Upper lobe of left lung (tissue), 6 donors: ENCODE data around the gene ERC1. TPM values are rescaled to one million over a fixed set of nuclear protein-coding genes. Genes with fewer than 3 reads are reported as not detected.
A peak's percentile ranks its signal among the peaks of the same experiment; 100 is the strongest.

Experiments used
- ATAC-seq, 2 donors: fragments of 200-7000 bp; cut with Tn5 transposase; one replicate each; pipeline ENCODE4 v1.9.1; 2022; ENCODE audit warnings: mild to moderate bottlenecking in 2 of 2, moderate library complexity in 2 of 2; ENCODE audit not compliant: low FRiP score in 2 of 2
- DNase-seq, 2 donors: peaks; one replicate each; pipeline ENCODE4 v3.0.0-alpha.2; 2019 to 2020
- H3K27ac ChIP-seq, 4 donors: fragments of 200-600 bp; sonication (generic); one replicate each; pipeline ENCODE4 v1.5.1; 2016 to 2019
- H3K27me3 ChIP-seq, 4 donors: fragments of 200-600 bp; sonication (generic); one replicate each; pipeline ENCODE4 v1.5.1; 2017 to 2019
- H3K36me3 ChIP-seq, 4 donors: fragments of 200-600 bp; sonication (generic); one replicate each; pipeline ENCODE4 v1.5.1; 2016 to 2019
- H3K4me1 ChIP-seq, 4 donors: fragments of 200-600 bp; sonication (generic); one replicate each; pipeline ENCODE4 v1.5.1; 2018 to 2019
- H3K4me3 ChIP-seq, 4 donors: fragments of 200-600 bp; sonication (generic); one replicate each; pipeline ENCODE4 v1.5.1; 2017 to 2019; ENCODE audit warnings: mild to moderate bottlenecking in 2 of 4, moderate library complexity in 1 of 4
- H3K9me3 ChIP-seq, 4 donors: fragments of 200-600 bp; sonication (generic); one replicate each; pipeline ENCODE4 v1.5.1; 2018 to 2019
- CTCF ChIP-seq, 6 experiments: fragments of 450-650 bp in 4 of 6; fragments of 200-600 bp in 2 of 6; sonication (generic) in 2 of 6; IDR thresholded peaks; one replicate each; pipeline ENCODE4 v1.5.1; 2016 to 2019; ENCODE audit warnings: antibody characterized with exemption in 6 of 6
- EP300 ChIP-seq, 4 donors: sonication (generic); formaldehyde crosslinking; IDR thresholded peaks; one replicate each; pipeline ENCODE4 v1.5.1; 2017; ENCODE audit warnings: antibody characterized with exemption in 4 of 4, control low read depth in 2 of 4
- POLR2A ChIP-seq, 4 donors: fragments of 450-650 bp; IDR thresholded peaks; one replicate each; pipeline ENCODE4 v1.5.1; 2016 to 2017; ENCODE audit warnings: antibody characterized with exemption in 4 of 4, mild to moderate bottlenecking in 2 of 4
- POLR2AphosphoS5 ChIP-seq, 2 donors: sonication (generic); formaldehyde crosslinking; IDR thresholded peaks; one replicate each; pipeline ENCODE4 v1.5.1; 2017; ENCODE audit warnings: antibody characterized with exemption in 2 of 2
- WGBS, 2 donors: methylation state at CpG; one replicate each; pipeline ENCODE4 v1.1.5; 2017 to 2018; 5-methylcytosine and 5-hydroxymethylcytosine counted together
- total RNA-seq, 6 donors: library from RNA; depleted of rRNA in 4 of 6; stranded (reverse); fragments of >200 nt in 4 of 6; gene quantifications; one replicate each; pipeline versions ENCODE4 v1.1.0 to v1.2.1, GENCODE V29; 2016 to 2021
- donor health status: DM: no; HTN: no; CAD: no; lungs with moderate emphysema.
- donor health status: DM: no; HTN: yes; CAD: no; lungs with severe emphysema.

The ERC1 gene
- total RNA-seq, 6 donors from 2014 or later: 37.7 to 158 (median 60.1) TPM

DNA sequence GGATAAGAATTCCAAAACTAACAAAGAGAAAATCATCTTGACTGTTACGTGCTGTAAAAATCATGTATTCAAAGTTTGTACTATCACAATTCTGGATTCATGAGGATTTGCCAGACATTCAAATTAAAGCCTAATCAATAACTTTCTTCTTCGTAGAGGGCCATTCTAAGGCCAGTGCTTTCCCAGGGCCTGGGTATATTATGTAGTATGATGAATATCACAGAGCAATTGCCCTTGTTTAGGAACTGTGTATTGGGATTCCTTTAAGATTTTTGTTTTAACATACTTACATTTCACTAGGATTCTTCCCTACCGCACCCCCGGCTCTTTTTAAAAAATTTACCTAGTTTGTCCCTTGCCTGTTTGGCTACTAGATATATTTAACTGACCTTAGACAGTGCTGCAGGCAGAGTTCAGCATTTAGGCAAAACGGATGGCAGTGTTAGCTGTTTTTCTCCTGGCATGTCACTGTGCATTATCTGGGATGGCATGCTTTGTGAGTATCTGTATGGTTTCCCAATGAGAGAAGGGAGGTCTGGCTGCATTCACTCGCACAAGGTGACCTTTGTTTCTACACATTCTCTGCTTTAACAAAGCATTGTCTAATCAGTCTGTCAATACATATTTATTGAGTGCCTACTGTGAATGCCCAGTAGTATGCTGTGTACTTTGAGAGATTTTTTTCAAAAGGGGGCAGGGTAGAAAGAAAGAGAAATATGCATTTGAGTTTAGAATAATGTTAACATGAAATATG, 63.3 kb downstream of the ERC1 start:
- ATAC-seq: no peak
- TF ChIP-seq EP300 (IDR thresholded peaks at IDR 0.05) (no peak), CTCF (IDR thresholded peaks at IDR 0.05) (no peak), POLR2AphosphoS5 (IDR thresholded peaks at IDR 0.05) (no peak), POLR2A (IDR thresholded peaks at IDR 0.05) (no peak)
- no peaks in the 10 kb centered on the region for H3K36me3 ChIP-seq
- peaks cover 12 to 23% (median 16%) of the 10 kb centered on the region in 4 donors for H3K4me1 ChIP-seq
- H3K9me3 ChIP-seq: peaks cover 0 to 9% (median 6%) of the 10 kb centered on the region in 4 donors
- DNase-seq: no peak
- H3K4me3 ChIP-seq: no peak overlapping the region
- H3K27me3 ChIP-seq: no peaks in the 10 kb centered on the region
- H3K27ac ChIP-seq: peak overlapping the region in 1 of 4 donors; percentile 17
- 69 to 72% methylated on average over 6 of the region's 6 CpGs for WGBS, 2 donors

DNA sequence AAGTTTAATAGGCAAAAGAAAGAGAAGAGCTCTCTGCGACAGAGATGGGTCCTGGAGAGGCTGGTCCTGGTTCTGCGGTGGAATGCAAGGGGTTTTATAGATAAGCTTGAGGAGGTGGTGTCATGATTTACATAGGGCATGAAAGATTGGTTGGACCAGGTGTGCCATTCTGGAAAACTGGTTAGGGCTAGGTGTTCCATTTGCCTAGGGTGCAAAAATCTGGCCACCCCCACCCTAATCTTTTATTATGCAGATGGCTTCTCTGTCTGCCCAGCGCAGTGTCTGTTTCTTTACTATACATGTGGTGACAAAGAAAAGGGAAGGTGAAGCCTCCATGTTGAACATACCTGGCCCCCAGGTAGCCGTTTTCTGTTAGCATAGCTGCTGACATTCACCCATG, 65.4 kb downstream of the ERC1 start:
- no peak overlapping the region for H3K4me3 ChIP-seq
- H3K27me3 ChIP-seq: no peaks in the 10 kb centered on the region
- H3K9me3 ChIP-seq: peaks cover 0 to 9% (median 6%) of the 10 kb centered on the region in 4 donors
- DNase-seq (no peak), ATAC-seq (no peak)
- peaks cover 6 to 20% (median 15%) of the 10 kb centered on the region in 4 donors for H3K4me1 ChIP-seq
- H3K27ac ChIP-seq: no peak overlapping the region
- no peak for TF ChIP-seq CTCF (IDR thresholded peaks at IDR 0.05)
- no peak for TF ChIP-seq POLR2AphosphoS5 (IDR thresholded peaks at IDR 0.05)
- no peak for TF ChIP-seq POLR2A (IDR thresholded peaks at IDR 0.05)
- no peak for TF ChIP-seq EP300 (IDR thresholded peaks at IDR 0.05)
- H3K36me3 ChIP-seq: no peaks in the 10 kb centered on the region
- 88 to 89% methylated on average over 4 of the region's 4 CpGs for WGBS, 2 donors

GRCh38 chr12:1058423-1058822, 67.4 kb downstream of the ERC1 start:
- TF ChIP-seq POLR2AphosphoS5 (IDR thresholded peaks at IDR 0.05) (no peak), POLR2A (IDR thresholded peaks at IDR 0.05) (no peak), CTCF (IDR thresholded peaks at IDR 0.05) (no peak), EP300 (IDR thresholded peaks at IDR 0.05) (no peak)
- H3K36me3 ChIP-seq: no peaks in the 10 kb centered on the region
- DNase-seq (no peak), ATAC-seq (no peak)
- H3K9me3 ChIP-seq: peaks cover 0 to 17% (median 8%) of the 10 kb centered on the region in 4 donors
- peaks cover 6 to 15% (median 11%) of the 10 kb centered on the region in 4 donors for H3K4me1 ChIP-seq
- WGBS, 2 donors: 90 to 97% methylated on average over 2 of the region's 2 CpGs
- no peak overlapping the region for H3K4me3 ChIP-seq
- H3K27me3 ChIP-seq: no peaks in the 10 kb centered on the region
- H3K27ac ChIP-seq: no peak overlapping the region

GRCh38 chr12:1059162-1059561, 68.1 kb downstream of the ERC1 start:
- TF ChIP-seq EP300 (IDR thresholded peaks at IDR 0.05): no peak
- TF ChIP-seq CTCF (IDR thresholded peaks at IDR 0.05): no peak
- TF ChIP-seq POLR2A (IDR thresholded peaks at IDR 0.05): no peak
- no peaks in the 10 kb centered on the region for H3K36me3 ChIP-seq
- no peak for ATAC-seq

DNA sequence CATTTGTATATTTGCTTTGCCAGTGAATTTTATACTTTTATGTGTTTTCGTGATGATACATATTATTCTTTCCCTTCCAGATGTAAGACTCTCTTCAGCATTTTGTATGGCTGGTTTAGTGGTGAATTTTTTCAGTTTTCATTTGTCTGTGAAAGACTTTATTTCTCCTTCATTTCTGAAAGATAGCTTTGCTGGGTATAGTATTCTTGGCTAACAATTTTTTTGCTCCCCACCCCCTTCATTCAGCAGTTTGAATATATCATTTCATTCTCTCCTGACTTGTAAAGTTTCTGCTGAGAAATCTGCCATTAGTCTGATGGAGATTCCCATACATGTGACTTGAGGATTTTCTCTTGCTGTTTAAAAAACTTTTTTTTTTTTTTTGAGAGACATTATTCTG, 72.8 kb downstream of the ERC1 start:
- TF ChIP-seq EP300 (IDR thresholded peaks at IDR 0.05): no peak
- no peak for TF ChIP-seq POLR2AphosphoS5 (IDR thresholded peaks at IDR 0.05)
- no peak for TF ChIP-seq CTCF (IDR thresholded peaks at IDR 0.05)
- TF ChIP-seq POLR2A (IDR thresholded peaks at IDR 0.05): no peak
- Histone ChIP-seq H3K27ac (no peak overlapping the region), H3K4me3 (no peak overlapping the region), H3K9me3 (peaks cover 4 to 22% (median 10%) of the 10 kb centered on the region in 4 donors), H3K36me3 (no peaks in the 10 kb centered on the region), H3K4me1 (no peaks in the 10 kb centered on the region), H3K27me3 (no peaks in the 10 kb centered on the region)
- ATAC-seq (no peak), DNase-seq (no peak)
- 98 to 100% methylated on average over 1 of the region's 1 CpG for WGBS, 2 donors

More at GRCh38 chr12:1059162-1059561, 68.1 kb downstream of the ERC1 start:
- peaks cover under 1 to 8% (median 7%) of the 10 kb centered on the region in 4 donors for H3K4me1 ChIP-seq
- DNase-seq: no peak
- no peak overlapping the region for H3K27ac ChIP-seq
- H3K27me3 ChIP-seq: no peaks in the 10 kb centered on the region
- peaks cover 4 to 25% (median 14%) of the 10 kb centered on the region in 4 donors for H3K9me3 ChIP-seq
- H3K4me3 ChIP-seq: no peak overlapping the region
